WERI-Rb-1 (cell line): ENCODE results near the gene LRRC27.

Experiments used
- DNase-seq: peaks from one replicate; pipeline ENCODE4 v3.0.0-alpha.2; 2020
- H3K27ac ChIP-seq: fragments of 250-450 bp; sonication (Bioruptor Pico); 2 replicates; pipeline ENCODE4 v1.5.1; 2020; ENCODE audit warnings: mild to moderate bottlenecking, moderate library complexity
- H3K27me3 ChIP-seq: fragments of 250-450 bp; sonication (Bioruptor Pico); 2 replicates; pipeline ENCODE4 v1.5.1; 2021; ENCODE audit warnings: mild to moderate bottlenecking, low read depth, moderate library complexity; ENCODE audit not compliant: insufficient read depth, severe bottlenecking
- H3K36me3 ChIP-seq: fragments of 250-450 bp; sonication (Bioruptor Pico); 2 replicates; pipeline ENCODE4 v1.5.1; 2020; ENCODE audit warnings: mild to moderate bottlenecking, moderate library complexity
- H3K4me3 ChIP-seq: 2 replicates; pipeline ENCODE4 v1.5.1; 2011; ENCODE audit warnings: low read depth, mild to moderate bottlenecking, control low read depth, low read length
- H3K9me3 ChIP-seq: fragments of 250-450 bp; sonication (Bioruptor Pico); 2 replicates; pipeline ENCODE4 v1.5.1; 2021; ENCODE audit warnings: mild to moderate bottlenecking, moderate library complexity; ENCODE audit not compliant: severe bottlenecking
- TF ChIP-seq, protein P1 (sequence below): IDR thresholded peaks from 2 replicates; pipeline ENCODE4 v1.5.1; 2011; ENCODE audit warnings: low read depth, mild to moderate bottlenecking, control low read depth, inconsistent platforms, low read length

The LRRC27 gene

DNA sequence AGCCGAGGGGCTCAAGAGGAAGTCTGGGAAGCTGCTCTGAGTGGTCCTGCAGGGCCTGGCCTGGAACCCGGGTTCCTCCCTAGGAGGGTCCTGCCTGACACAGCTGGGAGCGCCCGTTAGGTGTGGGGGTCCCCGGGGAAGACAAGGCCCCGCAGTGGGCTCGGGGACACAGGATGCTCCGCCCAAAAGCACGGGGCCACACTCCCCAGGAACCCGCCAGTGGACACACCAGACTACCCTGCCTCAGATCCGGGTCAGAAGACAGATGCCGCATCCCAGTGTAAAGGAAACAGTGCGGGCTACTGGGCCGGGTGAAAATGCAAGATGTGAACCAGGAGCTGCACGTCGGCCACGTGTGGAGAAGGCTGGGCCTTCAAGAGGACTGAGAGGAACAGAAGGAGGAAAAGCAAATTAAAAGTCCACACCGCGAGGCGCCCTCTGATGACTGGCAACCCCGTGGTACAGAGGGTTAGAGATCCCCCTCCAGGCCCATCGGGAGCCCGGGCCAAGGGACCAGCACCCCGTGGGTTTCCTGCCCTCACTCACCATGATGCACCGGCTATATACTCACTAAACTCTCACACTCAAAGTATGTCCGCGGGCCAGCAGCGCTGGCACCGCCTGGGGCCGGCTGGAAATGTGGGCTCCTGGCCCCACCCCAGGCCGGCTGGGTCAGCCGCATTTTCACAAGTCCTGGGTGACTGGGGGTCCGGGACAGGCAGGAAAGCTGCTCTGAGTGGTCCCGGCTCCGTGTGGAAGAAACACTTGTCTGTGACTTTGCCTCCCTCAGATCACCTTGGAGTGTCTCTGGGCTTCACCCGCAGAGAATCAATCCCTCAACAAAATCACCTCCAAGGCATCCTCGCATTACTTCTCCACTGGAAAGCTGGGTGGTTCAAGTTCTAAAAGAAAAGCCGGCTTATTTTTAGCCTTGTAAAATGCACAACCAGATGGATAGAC lies 30.3 kb upstream of the LRRC27 start:
- Histone ChIP-seq H3K27ac (no peak overlapping the region), H3K27me3 (peaks cover 4% of the 10 kb centered on the region), H3K36me3 (no peaks in the 10 kb centered on the region), H3K9me3 (no peaks in the 10 kb centered on the region), H3K4me3 (no peak overlapping the region)
- TF ChIP-seq, protein P1, sequence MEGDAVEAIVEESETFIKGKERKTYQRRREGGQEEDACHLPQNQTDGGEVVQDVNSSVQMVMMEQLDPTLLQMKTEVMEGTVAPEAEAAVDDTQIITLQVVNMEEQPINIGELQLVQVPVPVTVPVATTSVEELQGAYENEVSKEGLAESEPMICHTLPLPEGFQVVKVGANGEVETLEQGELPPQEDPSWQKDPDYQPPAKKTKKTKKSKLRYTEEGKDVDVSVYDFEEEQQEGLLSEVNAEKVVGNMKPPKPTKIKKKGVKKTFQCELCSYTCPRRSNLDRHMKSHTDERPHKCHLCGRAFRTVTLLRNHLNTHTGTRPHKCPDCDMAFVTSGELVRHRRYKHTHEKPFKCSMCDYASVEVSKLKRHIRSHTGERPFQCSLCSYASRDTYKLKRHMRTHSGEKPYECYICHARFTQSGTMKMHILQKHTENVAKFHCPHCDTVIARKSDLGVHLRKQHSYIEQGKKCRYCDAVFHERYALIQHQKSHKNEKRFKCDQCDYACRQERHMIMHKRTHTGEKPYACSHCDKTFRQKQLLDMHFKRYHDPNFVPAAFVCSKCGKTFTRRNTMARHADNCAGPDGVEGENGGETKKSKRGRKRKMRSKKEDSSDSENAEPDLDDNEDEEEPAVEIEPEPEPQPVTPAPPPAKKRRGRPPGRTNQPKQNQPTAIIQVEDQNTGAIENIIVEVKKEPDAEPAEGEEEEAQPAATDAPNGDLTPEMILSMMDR: no peak
- no peak for DNase-seq

GRCh38 chr10:132302421-132303310 lies 29.3 kb upstream of the LRRC27 start:
- H3K27me3 ChIP-seq: peaks cover 4% of the 10 kb centered on the region
- TF ChIP-seq, protein P1: no peak
- H3K36me3 ChIP-seq: no peaks in the 10 kb centered on the region
- H3K4me3 ChIP-seq: no peak overlapping the region
- no peak overlapping the region for H3K27ac ChIP-seq
- no peaks in the 10 kb centered on the region for H3K9me3 ChIP-seq
- DNase-seq: no peak

DNA sequence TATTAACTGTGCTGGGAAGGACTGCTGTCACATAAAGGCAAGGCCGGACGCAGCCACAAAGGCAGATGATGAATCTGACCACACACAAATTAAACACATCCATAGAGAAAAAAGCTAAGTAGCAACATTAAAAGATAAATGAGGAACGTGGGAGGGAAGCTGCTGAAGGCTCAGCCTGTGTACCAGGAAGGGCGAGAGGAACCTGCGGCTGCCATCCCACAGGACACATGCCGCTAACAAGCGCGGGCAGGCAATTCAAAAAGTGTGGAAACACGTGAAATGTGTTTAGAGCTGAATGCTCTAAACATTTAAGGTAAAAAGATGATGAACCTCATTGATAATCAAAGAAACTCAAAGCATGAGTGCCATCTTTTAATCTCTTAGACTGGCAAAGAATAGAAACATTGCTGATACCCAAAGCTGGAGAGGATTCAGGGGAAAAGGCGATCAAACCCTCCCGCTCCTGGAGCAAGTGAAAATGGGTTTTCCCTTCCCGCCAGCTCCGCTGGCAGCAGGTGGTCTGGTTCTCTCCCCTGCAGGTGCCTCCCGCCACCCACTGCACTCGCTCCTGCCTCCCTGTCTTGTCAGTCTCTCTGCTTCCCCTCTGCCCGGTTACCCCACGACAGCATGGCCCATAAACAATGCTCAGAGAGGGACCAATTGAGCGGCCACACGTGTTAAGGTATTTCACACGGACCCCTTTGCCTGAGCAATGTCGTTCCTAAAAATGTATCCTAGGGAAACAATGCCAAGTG lies 28.5 kb upstream of the LRRC27 start:
- Histone ChIP-seq H3K9me3 (no peaks in the 10 kb centered on the region), H3K36me3 (no peaks in the 10 kb centered on the region), H3K27me3 (peaks cover 4% of the 10 kb centered on the region), H3K4me3 (no peak overlapping the region), H3K27ac (no peak overlapping the region)
- no peak for DNase-seq
- TF ChIP-seq, protein P1: no peak

GRCh38 chr10:132304756-132305509 lies 27.1 kb upstream of the LRRC27 start:
- DNase-seq: no peak
- Histone ChIP-seq H3K27ac (no peak overlapping the region), H3K4me3 (no peak overlapping the region), H3K36me3 (no peaks in the 10 kb centered on the region), H3K27me3 (peaks cover 4% of the 10 kb centered on the region), H3K9me3 (no peaks in the 10 kb centered on the region)
- TF ChIP-seq, protein P1: no peak
